Measurements from ENCODE around the gene EME2.
"Not testable (repeated sequence)": the region's sequence is repeated elsewhere in the genome, so short reads cannot be mapped to it uniquely, and the experiment has no call there.

Gene EME2

GRCh38 chr16:1772362-1772907 lies at the start of gene EME2:
Gene EME2, plus strand, starts transcription at chr16:1772810. Its CDS starts 418 bp downstream, at chr16:1773228.
- DNase-seq (ENCODE audit: low spot score) = no peak

- peak; percentile 32 for DNase-seq (ENCODE audit: low spot score)
These were observed 49.0 kb upstream of the EME2 start for GRCh38 chr16:1723450-1724147.

DNA sequence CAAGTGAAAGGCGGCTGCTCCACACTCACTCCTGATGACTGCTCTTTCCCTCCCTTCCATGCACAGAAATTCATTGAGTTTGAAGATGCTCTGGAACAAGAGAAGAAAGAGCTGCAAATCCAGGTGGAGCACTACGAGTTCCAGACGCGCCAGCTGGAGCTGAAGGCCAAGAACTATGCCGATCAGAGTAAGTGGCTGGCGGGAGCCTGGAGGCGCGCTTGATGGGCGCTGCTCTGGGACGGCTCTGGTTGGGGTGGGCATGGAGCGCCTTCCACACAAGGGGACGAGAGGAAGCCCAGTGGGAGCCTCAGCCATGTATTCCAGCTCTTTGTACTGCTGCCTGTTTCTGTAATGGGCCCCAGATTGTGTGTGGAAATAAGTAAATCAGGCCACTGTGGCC lies 48.1 kb upstream of the EME2 start:
- no peak for DNase-seq (ENCODE audit: low spot score)

DNA sequence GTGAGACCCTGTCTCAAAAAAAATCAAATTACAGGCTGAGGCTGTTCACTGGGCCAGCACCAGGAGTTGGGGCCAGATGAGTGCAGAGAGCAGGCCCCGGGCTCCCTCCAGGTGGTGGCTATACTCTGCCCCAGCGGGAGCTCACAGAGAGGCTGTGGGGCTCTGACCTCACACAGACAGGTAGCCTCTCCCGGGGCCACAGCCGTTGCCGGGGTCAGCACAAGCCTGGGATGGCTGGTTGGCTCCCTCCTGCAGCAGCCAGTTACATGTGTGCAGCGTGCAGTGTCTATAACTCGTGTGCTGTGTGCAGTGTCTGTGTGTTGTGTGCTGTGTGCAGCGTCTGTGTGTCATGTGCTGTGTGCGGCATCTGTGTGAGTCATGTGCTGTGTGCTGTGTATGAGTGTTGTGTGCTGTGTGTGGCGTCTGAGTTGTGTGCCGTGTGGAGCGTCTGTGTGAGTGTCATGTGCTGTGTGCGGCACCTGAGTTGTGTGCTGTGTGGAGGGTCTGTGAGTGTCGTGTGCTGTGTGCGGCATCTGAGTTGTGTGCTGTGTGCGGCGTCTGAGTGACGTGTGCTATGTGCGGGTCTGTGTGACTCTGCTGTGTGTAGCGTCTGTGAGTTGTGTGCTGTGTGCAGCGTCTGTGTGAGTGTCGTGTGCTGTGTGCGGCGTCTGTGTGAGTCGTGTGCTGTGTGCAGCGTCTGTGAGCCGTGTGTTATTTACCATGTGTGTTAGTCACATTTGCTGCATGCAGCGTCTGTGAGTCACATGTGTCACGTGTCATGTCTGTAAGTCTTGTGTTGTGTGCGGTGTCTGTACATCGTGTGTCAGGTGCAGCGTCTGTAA lies 45.7 kb upstream of the EME2 start:
- no peak for DNase-seq (ENCODE audit: low spot score)

GRCh38 chr16:1727651-1728624 lies 44.7 kb upstream of the EME2 start:
- no peak for DNase-seq (ENCODE audit: low spot score)

GRCh38 chr16:1729026-1729425 lies 43.6 kb upstream of the EME2 start:
- DNase-seq (ENCODE audit: low spot score) = no peak

GRCh38 chr16:1729445-1729844 lies 43.2 kb upstream of the EME2 start:
- no peak for DNase-seq (ENCODE audit: low spot score)

DNA sequence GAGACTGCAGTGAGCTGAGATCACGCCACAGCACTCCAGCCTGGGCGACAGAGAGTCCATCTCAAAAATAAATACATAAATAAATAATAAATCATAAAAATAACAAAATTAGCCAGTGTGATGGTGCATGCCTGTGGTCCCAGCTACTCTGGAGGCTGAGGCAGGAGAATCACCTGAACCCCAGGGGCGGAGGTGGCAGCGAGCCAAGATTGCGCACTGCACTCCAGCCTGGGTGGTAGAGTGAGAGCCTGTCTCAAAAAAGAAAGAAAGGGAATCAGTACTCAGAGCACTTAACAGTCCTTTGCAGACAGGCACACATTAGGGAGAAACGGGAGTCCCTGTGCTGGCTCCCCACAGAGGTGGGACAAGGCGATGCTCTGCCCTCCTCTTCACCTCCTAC lies 41.5 kb upstream of the EME2 start:
- no peak for DNase-seq (ENCODE audit: low spot score)

- DNase-seq (ENCODE audit: low spot score) = no peak
These were observed 41.0 kb upstream of the EME2 start for GRCh38 chr16:1731603-1732002.

GRCh38 chr16:1732071-1732470 lies 40.5 kb upstream of the EME2 start:
- no peak for DNase-seq (ENCODE audit: low spot score)

- DNase-seq (ENCODE audit: low spot score) = not testable (repeated sequence)
These were observed 40.0 kb upstream of the EME2 start for GRCh38 chr16:1732551-1732987.

DNA sequence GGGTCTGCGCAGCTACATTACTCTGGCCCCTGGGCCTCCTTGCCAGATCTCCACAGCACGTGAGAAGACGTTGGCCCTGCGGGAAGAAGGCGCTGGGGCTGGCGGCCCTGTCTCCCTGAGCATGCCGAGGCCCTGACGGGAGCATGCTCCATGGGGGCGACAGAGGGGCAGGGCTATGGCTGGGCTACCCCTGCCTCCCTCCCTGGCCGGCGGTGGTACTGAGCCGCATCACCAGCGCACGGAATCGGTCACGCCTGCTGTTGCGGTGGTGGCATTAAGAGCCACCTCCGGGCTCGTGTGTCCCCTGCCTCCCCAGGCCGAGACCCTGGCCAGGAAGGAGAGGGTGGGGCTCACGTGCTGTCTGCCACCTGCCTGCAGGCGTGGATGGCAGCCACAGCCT lies 38.5 kb upstream of the EME2 start:
- DNase-seq (ENCODE audit: low spot score) = no peak

DNA sequence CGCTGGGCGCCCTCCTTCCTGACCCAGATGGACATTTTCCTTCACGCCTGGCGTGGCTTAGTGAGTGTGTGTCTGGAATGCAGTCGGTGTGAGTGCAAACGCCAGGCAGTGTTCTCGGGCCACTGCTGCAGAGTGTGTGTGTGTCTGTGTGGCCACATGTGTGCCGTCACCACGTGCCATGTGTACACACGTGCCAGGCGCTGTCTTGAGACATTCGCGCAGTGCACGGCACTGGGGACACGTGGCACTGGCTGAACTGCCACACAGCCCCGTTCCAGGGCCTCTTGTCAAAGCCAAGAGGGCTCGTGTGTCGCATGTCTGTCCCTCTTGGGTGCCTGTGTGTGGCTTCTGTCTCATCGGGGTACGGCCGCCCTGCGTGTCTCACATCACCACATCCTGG lies 37.8 kb upstream of the EME2 start:
- no peak for DNase-seq (ENCODE audit: low spot score)

DNA sequence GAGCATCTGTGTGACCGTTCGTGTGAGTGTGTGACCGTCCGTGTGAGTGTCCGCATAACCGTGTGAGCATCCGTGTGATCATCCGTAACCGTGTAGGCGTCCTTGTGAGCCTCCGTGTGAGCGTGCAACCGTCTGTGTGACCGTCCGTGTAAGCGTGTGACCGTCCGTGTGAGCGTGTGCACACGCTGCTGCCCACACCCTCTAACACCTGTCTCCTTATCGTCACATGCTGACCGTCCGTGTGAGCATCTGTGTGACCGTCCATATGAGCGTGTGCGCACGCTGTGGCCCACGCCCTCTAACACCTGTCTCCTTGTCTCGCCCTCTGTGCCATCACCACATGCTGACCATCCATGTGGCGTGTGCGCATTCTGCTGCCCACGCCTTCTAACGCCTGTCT lies 32.4 kb upstream of the EME2 start:
- no peak for DNase-seq (ENCODE audit: low spot score)

- DNase-seq (ENCODE audit: low spot score) = no peak
These were observed 31.7 kb upstream of the EME2 start for GRCh38 chr16:1740781-1741490.

DNA sequence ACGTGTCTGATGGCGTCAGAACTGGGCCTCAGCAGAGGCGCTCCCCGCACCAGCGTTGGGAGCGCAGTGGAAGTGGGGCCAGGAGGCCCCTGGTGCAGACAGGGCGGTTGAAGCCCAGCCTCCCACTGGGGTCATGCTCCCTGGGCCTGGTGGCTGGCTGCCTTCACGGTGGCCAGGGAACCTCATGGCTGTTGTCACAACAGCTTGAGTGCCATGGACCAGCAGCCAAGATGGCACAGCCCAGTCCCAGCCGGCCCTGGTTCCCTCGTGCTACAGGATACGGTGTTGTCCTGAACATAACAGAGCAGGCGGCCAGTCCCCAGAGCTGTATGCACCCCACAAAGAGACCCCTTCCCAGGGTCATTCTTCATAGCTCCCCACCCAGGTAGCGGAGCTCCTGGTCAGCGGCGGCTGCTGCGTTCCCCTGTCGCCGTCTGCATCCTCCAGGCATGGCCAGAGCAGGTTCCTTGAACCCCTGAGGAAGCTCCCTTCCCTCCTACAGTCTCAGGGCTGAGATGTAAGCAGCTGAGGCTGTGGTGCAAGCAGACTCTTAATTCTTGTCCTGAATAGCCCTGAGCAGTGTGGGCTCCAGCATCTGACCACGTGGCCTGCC lies 31.0 kb upstream of the EME2 start:
- no peak for DNase-seq (ENCODE audit: low spot score)

DNA sequence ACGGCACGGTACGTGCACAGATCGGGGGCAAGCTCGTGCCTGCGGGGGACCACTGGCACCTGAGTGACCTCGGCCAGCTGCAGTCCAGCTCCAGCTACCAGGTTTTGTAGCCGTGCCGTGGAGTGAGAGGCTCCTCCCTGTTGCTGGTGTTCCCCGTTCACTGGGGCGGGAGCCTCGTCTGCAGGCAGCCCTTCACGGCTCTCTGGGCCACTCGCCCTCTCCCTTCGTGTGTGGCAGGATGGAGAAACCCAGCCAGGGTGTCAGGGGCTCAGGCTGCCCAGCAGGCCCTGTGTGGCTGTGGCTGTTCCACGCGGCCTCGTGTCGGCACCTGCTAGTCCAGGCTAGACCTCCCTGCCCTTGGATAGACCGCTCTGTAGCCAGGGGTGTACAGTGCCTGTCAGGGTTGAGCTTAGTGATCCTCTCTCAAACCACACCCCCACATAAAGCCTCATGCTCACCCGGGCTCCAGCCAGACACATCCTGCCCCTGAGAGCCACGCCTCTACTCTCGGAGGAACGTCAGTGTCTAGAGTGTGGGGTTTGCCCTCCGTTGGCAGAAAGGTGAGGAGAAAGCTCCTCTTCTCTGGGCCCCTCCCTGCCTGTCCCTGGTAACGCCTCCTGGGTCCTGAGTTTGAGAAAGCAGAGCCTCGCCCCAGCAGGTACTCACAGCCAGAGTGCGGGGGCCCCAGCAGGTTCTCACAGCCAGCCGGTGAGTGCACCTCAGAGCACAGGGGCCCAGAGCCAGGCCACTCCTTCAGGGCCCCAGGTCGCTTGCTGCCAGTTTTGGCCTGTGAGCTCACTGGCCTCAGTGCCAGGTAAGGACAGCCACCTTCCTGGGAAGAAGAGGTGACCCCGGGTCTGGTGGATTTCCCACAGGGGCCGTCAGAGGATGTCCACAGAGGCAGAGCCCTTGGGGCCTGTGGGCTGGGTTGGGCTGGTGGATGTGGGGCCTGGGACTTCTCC lies 29.0 kb upstream of the EME2 start:
- DNase-seq (ENCODE audit: low spot score) = no peak

DNA sequence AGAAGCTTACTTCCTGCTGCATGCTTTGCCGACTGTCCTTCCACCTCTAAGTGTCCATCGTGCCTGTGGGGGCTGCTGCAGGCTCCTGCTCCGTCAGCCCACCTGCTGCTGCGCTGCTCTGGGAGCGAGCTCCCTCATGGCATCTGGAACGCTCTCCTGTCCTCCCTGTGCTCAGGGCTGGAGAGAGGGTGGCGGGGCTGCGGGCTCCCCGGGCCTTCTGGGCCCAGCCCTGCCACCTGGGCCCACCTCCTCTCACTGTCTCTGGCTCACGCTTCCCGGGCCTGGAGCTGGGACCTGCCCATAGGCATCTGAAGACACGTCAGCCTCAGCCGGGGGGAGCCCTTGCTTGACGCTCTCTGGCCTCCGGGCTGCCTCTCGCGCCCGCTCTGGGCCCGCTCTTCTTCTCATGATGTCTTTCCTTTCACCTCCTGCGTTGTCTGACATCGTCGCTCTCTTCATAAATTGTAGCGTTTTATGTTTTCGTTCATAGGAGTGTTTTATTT lies 28.2 kb upstream of the EME2 start:
- DNase-seq (ENCODE audit: low spot score) = no peak

DNA sequence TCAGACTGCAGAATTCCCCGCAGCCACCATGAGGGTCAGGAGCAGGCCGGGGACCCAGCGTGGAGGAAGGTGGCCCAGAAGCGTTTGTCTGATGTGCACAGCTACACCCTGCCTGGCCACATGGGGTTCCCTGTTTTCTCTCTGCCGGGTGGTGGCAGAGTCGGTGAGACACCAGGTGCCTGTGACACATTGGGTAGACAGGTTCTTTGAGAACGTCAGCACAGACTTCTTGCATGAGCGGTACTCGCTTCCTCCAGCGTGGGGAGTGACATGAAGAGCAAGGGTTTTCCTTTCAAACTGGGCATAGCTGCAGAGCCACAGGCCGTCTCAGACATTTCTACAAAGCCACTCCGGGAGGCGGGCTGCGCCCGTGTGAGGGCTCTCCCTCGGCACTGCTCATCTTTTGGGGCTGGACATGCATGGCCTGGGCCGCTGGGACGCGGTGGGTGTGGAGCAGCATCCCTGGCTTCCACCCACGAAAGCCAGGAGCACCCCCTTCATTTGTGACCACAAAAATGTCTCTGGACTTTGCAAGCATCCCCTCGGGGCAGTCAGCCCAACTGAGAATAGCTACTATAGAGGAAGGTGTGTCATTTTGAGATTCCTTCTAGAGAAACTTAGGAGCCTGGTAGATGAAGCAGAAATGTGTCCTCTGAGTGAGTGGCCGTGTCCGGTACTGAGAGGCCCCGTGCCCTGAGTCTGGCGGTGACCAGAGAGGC lies 27.3 kb upstream of the EME2 start:
- no peak for DNase-seq (ENCODE audit: low spot score)
